Measurements from ENCODE around the gene ESPL1.

GRCh38 chr12:53224897-53225634, 43.0 kb upstream of the ESPL1 start:
- no peak for TF ChIP-seq POLR2AphosphoS5 (IDR thresholded peaks at IDR 0.05; ENCODE audit: low read depth, low read length)
- no peak for TF ChIP-seq REST (IDR thresholded peaks at IDR 0.05; ENCODE audit: insufficient read depth in 1 of 2, low read depth in 2 of 2, low read length in 2 of 2)
